ENCODE measurements around the gene PARVB.
"Not testable (repeated sequence)": the region's sequence is repeated elsewhere in the genome, so short reads cannot be mapped to it uniquely, and the experiment has no call there.

The PARVB gene

DNA sequence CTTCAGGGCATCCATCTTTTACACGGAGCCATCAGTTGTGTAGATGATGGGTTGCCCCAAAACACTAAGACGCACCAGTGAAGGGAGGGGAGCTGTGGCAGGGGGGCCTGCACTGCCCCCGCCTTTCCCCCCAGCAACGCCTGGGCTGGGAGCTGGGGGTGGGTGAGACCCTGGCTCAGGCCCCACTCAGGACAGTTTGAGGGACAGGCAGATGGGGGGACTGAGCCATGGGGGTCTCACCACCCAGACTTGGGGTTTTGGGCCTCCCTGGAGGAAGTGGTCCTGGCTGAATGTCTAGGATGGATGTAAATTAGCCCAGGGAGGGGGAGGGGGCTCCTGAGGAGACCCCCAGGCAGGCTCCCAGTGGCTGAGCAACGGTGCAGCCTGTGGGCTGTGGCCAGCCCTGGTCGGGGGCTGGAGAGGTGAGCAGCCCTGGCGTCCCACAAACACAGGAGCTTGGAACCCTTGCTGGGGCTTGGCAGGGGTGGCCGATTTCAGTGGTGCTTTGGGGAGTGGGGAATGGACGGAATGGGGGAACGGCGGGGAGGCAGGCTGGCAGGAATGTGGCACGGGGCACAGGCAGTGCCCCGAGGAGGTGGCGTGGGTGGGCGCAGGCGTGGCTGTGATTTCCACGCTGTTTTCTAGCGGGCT, 6.1 kb downstream of the PARVB start:
- DNase-seq: no peak

DNA sequence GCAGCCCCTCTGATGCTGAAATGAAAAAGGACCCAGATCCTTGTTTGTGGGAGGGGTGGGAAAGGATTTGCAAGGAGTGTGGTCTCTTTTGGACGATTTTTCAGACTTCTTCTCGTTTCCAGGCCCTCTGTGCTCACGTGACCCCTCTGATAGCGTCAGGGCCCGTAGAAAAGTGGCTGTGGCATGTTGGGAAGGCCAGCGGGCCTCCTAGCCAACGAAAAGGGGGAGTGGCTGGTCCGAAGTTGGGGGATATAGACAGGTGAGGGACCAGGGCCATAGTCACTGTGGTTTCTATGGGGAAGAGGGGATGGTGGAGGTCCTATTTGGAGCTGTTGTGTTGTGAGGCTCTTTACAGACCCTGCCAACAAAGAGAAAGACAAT, 6.6 kb downstream of the PARVB start:
- DNase-seq: no peak

DNA sequence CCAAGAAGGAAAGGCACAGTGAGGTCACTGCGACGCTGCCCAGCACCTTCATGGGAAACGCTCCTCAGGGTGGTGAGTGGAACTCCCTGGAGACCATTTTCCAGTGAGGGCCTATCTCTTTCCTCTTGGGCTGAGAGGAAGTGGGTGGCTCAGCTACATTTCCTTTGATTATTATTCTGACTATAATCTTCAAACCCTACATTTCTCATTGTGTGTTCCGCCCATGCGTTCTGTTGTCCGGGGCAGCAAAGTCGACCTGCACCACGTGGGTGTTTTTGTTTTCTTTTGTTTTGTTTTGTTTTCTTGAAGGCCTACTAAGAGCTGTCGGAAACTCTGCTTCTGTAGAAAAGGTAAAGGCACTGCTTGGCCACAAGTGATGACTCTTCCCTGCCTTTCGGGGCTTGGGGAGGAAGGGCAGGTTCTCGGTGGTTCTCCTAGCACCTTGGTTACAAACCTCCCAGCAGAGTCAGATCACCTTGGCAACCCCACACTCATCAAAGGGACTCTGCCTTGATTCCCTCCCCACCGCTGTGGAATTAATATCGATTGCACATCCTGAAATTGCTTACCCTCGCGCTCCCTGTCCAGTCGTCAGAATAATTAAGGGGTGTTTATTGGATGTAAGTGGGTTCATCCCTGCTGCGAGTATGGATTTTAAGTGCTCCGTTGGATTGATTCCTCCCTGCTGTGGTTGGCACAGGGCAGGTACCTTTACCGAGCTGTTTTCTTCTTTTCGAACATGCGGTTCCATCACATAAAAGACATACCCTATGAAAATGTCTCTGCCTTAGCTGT, 7.3 kb downstream of the PARVB start:
- no peak for DNase-seq

DNA sequence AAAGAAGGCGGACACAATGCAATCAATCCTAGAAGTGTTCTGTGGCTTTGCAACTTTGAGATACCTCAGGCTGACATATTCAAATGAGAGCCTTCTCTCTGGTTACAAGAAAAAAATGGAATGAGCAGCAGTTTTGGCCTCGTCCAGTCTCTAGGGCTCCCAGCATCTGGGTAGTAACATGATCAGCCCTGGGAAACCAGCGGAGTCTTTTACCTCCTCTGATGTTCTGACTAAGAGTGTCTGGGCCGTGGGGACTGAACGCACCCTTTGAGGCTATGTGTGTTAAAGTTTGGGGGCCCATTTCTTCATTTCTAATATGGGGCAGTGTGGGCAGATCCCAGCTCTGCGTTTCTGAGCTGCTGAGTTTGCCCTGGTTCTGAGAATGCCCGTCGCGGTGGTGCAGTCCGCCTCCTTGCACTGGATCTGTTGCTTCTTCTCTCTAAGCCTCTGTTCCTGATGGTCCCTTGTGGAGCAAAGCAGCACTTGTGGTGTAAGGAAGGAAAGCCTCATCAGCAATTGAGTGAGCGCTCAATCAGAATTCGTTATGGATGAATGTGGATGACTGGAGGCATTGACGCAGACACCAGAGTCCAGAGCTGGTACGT, 8.1 kb downstream of the PARVB start:
- DNase-seq: no peak

DNA sequence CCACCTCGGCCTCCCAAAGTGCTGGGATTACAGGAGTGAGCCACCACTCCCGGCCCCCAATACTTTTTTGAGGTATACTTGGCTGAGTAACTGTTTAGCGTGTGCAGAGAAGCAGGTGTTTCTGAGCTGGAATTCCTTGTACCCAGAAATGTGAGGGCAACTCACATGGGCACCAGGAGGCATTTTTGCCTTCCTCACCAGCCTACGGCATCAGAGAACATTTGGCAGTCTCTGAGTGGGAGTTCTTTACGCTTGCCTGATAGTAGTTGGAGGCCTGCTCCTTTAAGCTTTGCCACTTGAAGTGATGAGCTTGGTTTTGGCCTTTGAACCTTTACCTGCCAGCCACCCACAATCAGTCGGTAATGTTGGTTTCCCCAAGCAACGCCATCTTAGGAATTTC, 9.2 kb downstream of the PARVB start:
- no peak for DNase-seq

DNA sequence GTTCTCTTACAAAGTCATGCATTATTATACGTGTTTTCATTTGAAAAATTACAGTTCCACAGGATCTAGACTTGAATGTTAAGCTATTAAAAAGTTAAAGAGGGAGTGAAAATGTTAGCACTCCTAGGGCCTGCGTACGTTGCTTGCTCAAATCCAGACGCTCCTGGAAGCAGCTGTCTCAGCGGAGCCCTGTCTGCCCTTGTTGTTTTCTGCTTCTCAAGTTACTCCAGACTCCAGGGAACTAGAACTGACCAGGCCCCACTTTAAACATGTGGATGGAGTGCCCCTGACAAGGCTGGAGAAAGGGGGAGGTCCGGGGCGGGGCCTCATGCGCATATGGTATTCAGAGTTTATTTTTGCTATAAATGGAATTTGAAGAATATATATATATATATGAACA, 9.6 kb downstream of the PARVB start:
- DNase-seq: no peak

DNA sequence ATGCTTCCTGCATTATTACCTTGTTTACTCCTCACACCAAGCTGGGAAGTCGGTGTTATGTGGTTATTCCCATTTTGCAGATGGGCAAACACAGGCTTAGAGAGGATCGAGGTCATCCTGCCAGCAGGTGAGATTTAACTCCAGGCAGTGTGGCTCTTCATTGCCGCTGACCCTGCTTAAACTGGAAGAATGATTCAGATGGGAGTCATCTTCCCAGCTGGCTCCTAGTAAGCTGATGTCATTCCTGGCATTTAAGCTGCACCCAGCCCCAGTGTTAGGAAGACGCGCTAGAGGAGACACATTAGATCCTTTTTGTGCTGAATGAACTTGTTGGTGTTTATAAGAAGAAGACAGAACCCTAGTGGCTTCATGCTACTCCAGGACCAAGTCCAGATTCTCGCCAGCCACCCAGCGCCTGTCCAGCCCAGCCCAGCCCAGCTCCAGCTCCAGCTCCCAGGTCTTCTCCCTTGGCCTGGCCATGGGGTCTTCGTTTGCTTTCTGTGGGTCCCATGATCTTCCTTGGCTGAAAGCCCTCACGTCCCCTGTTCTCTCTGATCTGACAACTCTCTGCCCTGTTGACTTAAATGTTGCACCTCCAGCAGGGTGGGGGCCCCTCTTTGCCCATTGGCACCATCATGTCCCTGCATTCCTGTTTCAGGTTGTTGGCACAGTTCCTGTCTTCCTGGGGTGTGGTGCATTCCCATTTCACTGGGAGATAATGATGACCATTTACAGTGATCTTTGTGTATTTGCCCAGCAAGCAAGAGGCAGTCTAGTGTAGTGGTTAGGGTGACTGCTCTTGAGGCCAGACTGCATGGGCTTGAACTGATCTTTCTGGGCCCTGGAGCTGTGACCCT, 13.6 kb downstream of the PARVB start:
- DNase-seq: no peak

DNA sequence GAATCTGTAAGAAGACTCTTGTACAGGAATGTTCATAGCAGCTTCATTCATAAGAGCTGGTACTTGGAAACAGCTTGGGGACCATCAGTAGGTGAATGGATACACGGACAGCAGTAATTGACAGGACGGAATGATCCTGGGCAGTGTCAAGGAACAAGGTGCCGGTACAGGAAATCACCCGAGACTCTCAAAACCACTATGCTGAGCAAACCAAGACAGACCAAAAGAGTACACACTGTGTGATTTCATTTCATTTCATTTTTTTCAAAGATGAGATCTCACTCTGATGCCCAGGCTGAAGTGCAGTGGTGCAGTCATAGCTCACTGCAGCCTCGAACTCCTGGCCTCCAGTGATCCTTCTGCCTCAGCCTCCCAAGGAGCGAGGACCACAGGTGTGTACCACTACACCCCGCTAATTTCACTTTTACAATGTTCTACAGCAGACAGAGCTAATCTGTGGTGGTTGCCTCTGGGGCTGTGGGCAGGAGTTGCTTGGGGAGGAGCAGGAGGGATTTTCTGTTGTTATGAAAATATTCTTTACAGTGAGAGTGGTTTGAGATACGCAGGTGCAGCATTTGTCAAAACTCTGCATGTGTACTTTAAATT, 15.6 kb downstream of the PARVB start:
- no peak for DNase-seq

DNA sequence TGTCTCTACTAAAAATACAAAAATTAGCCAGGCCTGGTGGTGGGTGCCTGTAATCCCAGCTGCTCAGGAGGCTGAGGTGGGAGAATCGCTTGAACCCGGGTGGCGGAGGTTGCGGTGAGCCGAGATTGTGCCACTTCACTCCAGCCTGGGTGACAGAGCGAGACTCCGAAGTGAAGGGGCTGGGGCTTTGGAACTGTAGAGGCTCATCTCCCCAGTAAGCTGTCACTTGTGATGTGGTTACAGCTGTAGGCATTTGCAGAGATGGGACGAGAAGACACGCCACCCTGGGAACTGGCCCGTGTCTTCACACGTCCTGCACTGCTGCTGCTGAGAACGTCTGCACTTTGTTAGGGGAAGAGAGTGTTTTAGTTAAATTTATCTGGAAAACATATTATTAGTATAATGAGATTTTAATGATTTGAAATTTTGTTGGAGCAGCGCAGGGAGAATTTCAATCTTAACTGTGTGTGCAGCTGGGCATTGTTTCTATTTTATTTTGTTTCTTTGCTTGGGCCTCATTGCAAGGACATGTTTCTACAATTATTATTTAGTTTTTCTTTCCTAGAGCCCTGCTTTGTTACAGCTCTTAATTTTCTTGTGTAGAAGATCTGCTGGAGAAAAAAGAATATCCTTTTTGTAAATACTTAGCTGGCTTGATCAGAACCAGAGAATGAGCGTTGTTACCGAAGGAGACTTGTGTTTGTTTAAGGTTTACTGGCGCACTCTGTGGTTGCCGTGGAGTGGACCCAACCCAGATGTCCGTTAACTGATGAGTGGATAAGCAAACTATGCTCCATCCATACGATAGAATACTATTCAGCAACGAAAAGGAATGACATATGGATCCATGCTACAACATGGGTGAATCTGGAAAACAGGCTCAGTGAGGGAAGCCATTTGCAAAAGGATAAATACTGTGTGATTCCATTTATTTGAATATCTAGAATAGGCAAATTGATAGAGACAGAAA, 18.4 kb downstream of the PARVB start:
- DNase-seq: no peak

DNA sequence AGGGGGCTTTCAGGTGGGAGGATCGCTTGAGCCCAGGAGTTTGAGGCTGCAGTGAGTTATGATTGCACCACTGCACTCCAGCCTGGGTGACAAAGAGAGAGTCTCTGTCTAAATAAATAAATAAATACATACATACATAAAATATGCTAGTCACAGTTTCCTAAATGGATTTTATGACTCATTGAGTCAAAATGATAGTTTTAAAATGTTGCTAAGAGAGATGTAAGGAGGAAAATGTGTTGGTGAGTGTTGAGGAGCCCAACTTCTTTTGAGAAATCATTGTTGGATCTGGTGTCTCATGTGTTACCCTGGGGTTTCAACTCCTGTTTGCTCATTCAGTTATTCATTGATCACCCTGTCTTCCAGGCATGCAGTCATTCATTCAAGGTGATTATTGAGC, 21.0 kb downstream of the PARVB start:
- no peak for DNase-seq

DNA sequence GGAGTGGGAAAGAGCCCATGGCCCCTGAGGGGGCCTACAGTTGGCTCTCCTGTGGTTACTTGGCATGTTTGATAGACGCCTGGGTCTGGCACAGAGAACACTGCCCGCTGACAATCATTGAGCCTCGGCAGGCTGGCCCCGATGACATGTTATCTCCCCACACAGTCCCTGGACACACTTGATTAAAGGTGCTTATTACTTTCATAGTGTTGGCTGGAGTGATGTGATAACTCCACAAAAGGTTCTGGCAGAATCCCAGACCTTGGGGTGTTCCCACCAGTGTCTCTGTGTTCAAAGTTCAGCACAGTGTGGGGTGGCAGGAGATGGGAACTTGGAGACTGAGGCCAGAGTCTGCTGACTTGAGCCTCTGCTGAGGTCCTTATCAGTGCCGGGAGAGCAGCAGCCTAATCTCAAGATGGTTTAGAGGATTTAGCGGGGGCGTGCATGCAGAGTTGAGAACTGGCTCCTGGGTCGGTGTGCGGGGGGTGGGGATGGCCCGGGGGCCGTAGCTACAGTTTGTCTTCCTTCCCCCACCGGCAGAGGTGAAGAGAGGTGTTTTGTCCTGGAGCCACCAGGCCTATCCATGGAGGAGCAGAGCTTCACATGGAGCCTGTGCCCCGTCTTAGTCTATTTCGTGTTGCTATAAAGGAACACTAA, 22.5 kb downstream of the PARVB start:
- no peak for DNase-seq

DNA sequence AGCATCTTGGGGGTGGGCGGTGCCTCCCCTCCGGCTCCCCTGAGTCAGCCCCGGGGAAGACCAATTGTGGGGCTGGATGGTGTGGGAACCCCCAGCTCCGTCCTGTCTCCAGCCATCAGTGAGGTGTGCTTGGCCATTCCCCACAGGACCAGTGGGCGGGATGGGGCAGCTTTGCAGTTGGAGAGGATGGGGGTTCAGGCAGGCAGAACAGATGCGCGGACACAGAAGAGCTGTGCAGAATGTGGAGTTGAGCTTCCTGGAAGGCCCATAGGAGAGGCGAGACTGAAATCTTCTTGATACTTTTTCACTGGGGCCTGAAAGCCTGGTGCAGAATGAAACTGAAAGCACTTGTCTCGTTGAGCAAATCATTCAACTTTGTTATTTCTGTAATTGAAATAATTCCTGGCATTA, 23.8 kb downstream of the PARVB start:
- DNase-seq: no peak

DNA sequence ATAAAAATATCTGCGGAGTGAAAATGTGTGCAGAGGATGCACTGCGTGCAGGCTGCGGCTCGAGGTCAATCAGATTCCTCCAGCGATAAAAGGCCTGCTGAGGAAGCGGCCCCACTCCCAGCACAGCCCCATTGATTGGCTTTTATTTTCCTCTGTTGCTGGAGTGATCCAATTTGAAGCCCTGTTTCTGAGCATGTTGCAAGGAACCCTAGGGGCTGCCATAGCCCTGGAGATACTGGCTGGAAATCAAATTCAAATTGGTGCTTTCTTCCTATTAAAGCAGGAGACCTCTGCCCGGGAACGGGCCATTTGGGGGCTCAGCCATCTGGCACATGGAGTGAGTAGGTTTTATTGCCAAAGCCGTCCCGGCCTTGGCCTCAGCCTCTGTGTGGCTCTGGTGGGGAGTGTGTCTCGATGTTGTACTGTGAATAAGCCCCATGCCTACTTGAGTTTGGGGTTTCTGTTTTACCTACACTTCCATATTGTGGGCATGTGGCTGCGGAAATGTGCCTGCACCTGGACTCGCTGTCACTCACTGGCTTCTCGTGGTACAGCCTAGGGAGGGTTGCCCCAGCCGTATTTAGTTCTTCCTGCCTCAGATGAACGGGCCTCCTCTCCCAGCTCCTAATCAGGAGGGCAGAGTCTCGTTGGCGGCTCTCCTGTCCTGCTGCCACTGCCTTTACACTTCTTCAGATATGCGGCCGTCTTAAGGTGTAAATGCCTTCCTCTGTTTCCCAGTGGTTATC, 25.6 kb downstream of the PARVB start:
- DNase-seq: no peak

DNA sequence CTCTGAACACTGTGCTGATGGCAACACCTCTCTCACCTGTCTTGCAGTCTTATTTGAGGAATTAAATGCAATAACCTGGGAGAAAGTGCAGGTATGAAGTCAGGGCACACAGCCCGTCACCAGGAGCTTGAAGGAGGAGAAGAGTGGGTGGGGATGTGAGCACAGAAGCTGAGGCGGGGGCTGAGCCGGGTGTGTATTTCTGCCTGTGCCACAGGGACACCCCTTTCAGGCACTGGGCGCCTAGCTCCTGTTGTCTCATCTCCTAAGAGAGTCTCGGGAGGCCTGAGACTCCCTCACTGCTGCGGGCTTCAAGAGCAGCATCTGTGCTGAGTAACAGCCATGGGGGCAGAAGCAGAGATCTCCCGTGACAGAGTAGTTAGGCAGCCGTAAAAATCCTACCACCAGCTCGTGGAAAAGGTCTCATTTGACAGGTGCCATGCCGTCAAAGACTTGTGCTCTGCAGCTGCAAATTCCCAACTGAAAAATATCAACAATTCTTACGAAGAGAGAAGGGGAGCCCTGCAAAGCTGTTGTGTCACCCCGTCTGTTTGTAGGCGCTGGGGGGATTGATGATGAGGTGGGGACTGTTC, 26.8 kb downstream of the PARVB start:
- DNase-seq: no peak

DNA sequence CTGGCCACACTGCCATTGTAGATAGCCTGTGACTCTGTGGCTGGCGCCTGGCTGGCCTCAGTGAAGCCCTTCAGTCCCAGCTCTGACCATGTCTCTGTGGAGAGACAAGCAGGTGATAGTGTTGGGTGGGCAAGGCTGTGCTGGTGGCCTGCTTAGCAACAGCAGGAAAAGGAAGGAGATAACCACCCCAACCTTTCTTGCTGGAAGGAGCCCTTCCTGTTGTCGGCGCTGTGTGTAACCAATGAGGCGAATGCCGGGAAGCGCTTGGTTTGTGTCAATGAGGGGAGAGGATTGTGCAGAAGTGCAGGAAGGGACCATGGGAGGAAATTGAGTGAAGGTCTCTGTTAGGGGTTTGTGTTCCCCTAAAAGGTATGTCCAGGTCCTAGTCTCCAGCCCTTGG, 27.3 kb downstream of the PARVB start:
- no peak for DNase-seq

DNA sequence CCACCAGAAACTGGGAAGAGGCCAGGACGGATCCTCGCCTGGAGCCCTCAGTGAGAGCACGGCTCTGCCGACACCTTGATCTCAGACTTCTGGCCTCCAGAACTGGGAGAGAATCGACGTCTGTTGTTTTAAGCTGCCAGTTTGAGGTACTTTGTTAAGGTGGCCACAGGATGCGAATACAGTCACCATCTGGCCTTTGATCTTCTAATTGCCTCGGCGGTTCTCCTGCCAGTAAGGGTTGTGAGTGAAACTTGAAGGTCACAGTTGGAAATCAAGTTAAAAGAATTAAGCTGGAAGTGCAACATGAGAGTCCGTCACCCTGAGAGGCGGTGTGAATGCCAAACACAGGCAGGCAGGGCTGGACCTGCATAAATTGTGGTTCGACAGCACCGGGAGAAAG, 27.9 kb downstream of the PARVB start:
- no peak for DNase-seq

DNA sequence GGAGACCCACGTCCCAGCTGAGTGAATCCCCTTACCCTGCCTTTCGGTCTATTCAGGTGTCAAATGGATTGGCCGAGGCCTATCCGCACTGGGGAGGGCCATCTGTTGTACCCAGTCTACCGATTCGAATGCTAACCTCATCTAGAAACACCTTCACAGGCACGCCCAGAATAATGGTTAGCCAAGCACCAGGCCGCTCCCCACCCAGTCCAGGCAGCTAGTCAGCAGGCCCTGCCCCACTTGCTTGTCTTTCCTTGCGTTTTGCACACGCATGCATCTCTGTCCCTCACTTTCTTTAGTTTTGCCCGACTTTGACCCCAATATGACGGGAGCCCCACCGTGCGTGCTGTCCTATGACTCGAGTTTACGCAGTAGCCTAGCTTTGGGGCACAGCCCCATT, 31.7 kb downstream of the PARVB start:
- no peak for DNase-seq

DNA sequence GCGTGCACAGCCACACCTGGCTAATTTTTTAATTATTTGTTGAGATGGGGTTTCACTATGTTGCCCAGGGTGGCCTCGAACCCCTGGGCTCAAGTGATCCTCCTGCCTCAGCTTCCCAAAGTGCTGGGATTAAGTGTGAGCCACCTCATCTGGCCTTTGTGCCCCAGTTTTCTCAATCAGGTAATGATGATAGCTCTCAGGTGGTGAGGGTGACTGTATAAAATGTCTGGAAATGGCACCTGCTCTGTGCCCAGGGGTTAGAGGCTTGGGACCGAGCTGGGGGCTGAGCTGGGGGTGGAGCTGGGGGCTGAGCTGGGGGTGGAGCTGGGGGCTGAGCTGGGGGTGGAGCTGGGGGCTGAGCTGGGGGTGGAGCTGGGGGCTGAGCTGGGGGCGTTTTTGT, 32.5 kb downstream of the PARVB start:
- not testable (repeated sequence) for DNase-seq

DNA sequence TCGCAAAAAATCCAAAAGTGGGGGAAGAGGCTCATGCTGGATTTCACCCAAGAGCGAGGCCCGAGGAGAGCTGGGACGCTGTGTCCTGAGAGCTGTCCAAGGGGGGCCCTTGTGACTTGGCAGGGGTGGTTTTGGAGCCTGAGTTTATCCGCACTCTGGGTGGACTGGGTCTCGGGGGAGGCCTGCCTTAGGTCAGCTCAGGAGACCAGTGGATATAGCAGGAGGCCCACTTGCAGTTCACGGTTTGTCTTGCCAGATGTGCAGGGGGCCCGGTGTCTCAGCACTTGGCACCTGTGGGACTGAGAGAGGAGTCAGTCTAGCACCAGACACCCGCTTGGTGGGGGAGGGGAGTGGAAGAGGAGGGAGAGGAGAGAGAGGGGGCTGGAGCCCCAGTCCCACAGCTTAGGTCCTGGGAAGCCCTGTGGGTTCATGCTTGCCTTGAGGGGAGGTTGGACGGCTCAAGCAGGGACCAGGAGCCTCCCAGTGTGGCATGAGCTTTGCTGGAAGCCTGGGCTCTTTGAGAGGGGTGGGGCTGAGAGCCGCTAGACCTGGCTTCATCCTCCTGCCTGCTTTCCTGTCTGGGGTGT, 33.4 kb downstream of the PARVB start:
- no peak for DNase-seq

All from NCI-H1436 (cell line).